ENCODE measurements around the gene TLR8.

GRCh38 chrX:12954376-12954775 lies 48.0 kb downstream of the TLR8 start:
- TF ChIP-seq GTF2I (CRISPR knock-in tag; conservative IDR thresholded peaks at IDR 0.05) (no peak), NFATC4 (CRISPR knock-in tag; IDR thresholded peaks at IDR 0.05) (no peak), SP1 (CRISPR knock-in tag; conservative IDR thresholded peaks at IDR 0.05) (no peak), CREM (CRISPR knock-in tag; IDR thresholded peaks at IDR 0.05) (no peak)
- TF ChIP-seq, protein P1, sequence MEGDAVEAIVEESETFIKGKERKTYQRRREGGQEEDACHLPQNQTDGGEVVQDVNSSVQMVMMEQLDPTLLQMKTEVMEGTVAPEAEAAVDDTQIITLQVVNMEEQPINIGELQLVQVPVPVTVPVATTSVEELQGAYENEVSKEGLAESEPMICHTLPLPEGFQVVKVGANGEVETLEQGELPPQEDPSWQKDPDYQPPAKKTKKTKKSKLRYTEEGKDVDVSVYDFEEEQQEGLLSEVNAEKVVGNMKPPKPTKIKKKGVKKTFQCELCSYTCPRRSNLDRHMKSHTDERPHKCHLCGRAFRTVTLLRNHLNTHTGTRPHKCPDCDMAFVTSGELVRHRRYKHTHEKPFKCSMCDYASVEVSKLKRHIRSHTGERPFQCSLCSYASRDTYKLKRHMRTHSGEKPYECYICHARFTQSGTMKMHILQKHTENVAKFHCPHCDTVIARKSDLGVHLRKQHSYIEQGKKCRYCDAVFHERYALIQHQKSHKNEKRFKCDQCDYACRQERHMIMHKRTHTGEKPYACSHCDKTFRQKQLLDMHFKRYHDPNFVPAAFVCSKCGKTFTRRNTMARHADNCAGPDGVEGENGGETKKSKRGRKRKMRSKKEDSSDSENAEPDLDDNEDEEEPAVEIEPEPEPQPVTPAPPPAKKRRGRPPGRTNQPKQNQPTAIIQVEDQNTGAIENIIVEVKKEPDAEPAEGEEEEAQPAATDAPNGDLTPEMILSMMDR (IDR thresholded peaks at IDR 0.05) = no peak
- TF ChIP-seq, protein P2, sequence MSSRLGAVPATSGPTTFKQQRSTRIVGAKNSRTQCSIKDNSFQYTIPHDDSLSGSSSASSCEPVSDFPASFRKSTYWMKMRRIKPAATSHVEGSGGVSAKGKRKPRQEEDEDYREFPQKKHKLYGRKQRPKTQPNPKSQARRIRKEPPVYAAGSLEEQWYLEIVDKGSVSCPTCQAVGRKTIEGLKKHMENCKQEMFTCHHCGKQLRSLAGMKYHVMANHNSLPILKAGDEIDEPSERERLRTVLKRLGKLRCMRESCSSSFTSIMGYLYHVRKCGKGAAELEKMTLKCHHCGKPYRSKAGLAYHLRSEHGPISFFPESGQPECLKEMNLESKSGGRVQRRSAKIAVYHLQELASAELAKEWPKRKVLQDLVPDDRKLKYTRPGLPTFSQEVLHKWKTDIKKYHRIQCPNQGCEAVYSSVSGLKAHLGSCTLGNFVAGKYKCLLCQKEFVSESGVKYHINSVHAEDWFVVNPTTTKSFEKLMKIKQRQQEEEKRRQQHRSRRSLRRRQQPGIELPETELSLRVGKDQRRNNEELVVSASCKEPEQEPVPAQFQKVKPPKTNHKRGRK (CRISPR knock-in tag; IDR thresholded peaks at IDR 0.05; ENCODE audit: borderline replicate concordance) = no peak
- TF ChIP-seq, protein P3, sequence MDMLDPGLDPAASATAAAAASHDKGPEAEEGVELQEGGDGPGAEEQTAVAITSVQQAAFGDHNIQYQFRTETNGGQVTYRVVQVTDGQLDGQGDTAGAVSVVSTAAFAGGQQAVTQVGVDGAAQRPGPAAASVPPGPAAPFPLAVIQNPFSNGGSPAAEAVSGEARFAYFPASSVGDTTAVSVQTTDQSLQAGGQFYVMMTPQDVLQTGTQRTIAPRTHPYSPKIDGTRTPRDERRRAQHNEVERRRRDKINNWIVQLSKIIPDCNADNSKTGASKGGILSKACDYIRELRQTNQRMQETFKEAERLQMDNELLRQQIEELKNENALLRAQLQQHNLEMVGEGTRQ (CRISPR knock-in tag; IDR thresholded peaks at IDR 0.05) = no peak

Data from WTC11 (cell line).